Keratinocyte (primary cell): ENCODE results near the gene UTY.

Source experiments
- CTCF ChIP-seq, 3 experiments: IDR thresholded peaks in 1 of 3; conservative IDR thresholded peaks in 1 of 3; optimal IDR thresholded peaks in 1 of 3; 2 replicates in 2 of 3; 3 replicates in 1 of 3; pipeline versions ENCODE3 to v1.5.1; 2011; ENCODE audit warnings: low read length in 3 of 3, mild to moderate bottlenecking in 3 of 3, moderate library complexity in 2 of 3, control low read depth in 1 of 3, inconsistent platforms in 1 of 3; ENCODE audit not compliant: insufficient read depth in 2 of 3; ENCODE audit errors: extremely low read depth in 1 of 3
- EZH2 ChIP-seq: IDR thresholded peaks from one replicate; pipeline ENCODE4 v1.6.1; 2012; ENCODE audit warnings: inconsistent platforms, mild to moderate bottlenecking, low read length, moderate library complexity

- no peak for TF ChIP-seq CTCF (optimal IDR thresholded peaks at IDR 0.05 in 1 of 3, IDR thresholded peaks at IDR 0.05 in 1 of 3, conservative IDR thresholded peaks at IDR 0.05 in 1 of 3; ENCODE audit: extremely low read depth in 1 of 3, insufficient read depth in 2 of 3, low read length in 3 of 3)
- TF ChIP-seq EZH2 = no peak
Measured at GRCh38 chrY:13233901-13234300, 245.9 kb downstream of the UTY start.
